ENCODE data around the gene SDR42E1. TPM values are rescaled to one million over a fixed set of nuclear protein-coding genes. Genes with fewer than 3 reads are reported as not detected.

SDR42E1 gene
- total and polyA plus RNA-seq, 2 donors (not counting 3 experiments of a cell fraction or from before 2014, with no cell fraction given): 0.08 TPM; not detected in 1

DNA sequence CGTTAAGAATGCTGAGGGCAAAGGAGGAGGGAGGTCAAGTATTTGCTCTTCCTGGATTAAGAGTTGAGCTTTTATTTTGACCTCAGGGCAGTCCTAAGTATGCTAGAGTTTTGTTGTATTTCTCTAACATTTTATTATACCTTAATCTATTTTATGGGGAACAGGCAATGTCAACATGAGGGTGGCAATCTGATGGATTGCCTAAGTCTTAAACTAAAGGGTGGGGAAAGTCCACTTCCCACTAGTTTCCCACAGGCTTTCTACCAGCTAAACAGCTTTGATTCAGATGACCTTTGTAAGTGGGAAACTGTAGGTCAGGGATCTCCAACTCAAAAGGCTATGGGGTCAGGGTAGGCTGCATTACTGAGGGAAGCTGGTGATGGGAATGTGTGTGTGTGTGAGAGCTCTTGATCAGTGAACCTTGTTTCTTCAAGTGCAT lies 48.7 kb upstream of the SDR42E1 start:
- BruUV-seq (replicated peaks): no TSS peak
- Histone ChIP-seq H3K9ac (replicated peaks; ENCODE audit: extremely low read depth, insufficient read depth, low read length) (no peak overlapping the region), H3K9me3 (replicated peaks; ENCODE audit: control insufficient read depth, insufficient read depth, low read length) (no peaks in the 10 kb centered on the region), H3K27me3 (ENCODE audit: control insufficient read depth in 2 of 2, insufficient read depth in 2 of 2, low read length in 2 of 2) (peaks cover 7 to 23% of the 10 kb centered on the region in 2 experiments), H3K4me1 (ENCODE audit: control insufficient read depth, extremely low read depth, insufficient read depth, low read length) (no peaks in the 10 kb centered on the region), H2AFZ (ENCODE audit: low read depth, low read length) (no peak overlapping the region), H3K4me2 (ENCODE audit: insufficient read depth, low read length) (no peak overlapping the region), H3K36me3 (ENCODE audit: control insufficient read depth in 2 of 2, extremely low read depth in 1 of 2, insufficient read depth in 2 of 2, low read length in 2 of 2) (no peaks in the 10 kb centered on the region), H3K9me1 (replicated peaks; ENCODE audit: control insufficient read depth, extremely low read depth, insufficient read depth, low read length) (no peaks in the 10 kb centered on the region), H3K79me2 (ENCODE audit: control insufficient read depth, insufficient read depth, low read length) (no peaks in the 10 kb centered on the region), H4K20me1 (replicated peaks; ENCODE audit: control insufficient read depth, extremely low read depth, insufficient read depth, low read length) (no peaks in the 10 kb centered on the region), H3K4me3 (replicated peaks in 1 of 3; ENCODE audit: insufficient read depth in 1 of 3, low read depth in 1 of 3, low read length in 3 of 3) (no peak overlapping the region), H3K27ac (ENCODE audit: insufficient read depth, low read depth, low read length) (no peak overlapping the region)
- dilution Hi-C loops (cut with MboI; ENCODE audit: extremely low pct_ligation_motif_present, low sequenced_read_pairs): no loop called here
- TF ChIP-seq JUN (IDR thresholded peaks at IDR 0.05; ENCODE audit: borderline replicate concordance, insufficient read depth, insufficient read length, low read depth): no peak
- FAIRE-seq (no peak), DNase-seq (ENCODE audit: low read depth, low spot score) (no peak)
- ChIA-PET POLR2A (no interaction called here), CTCF (interaction anchor here (1.1 to 4.4 kb wide), 9 partner anchors 10 to 170 kb away, joined by 3 to 77 read pairs (median 12); no protein-coding TSS in a partner anchor)
- intact Hi-C loops (cut with micrococcal nuclease): loop anchor here (5.0 kb wide), 1 partner anchor 43 kb away; no protein-coding TSS in a partner anchor

DNA sequence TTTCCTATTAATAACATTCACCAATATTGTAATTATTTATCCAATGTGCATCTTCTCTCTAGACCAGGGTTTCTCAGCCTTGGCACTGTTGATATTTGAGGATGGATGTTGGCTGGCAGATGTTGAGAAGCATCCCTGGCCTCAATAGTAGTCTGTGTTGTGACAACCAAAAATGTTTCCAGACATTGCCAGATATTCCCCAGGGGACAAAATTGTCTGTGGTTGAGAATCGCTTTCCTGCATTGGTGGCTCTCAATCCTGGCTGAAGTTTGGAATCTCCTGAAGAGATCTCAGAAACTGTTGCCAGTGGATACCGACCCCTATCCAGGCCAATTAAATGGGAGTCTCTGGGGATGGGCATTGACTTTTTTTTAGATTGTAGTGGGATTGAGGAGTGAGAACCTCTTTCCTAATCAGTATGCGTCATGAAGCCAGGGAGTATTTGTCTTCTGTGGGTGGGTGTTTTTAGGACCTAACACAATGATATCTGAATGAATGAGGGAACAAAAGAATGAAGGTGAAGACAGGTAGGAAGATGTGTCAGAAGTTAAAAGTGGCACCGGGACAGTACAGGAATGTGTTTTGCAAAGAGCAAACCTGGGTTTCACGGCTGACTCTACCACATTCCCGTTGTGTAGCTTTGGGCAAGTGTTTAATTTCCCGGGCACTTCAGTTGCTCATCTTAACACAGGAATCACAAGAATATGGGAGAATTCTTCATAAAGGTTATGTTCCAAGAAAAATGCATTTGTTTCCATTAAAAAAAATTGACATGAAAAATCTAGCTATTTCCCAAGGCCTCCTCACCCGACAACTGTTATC lies 48.1 kb upstream of the SDR42E1 start:
- FAIRE-seq (no peak), DNase-seq (ENCODE audit: low read depth, low spot score) (no peak)
- H4K20me1 ChIP-seq (replicated peaks; ENCODE audit: control insufficient read depth, extremely low read depth, insufficient read depth, low read length): no peaks in the 10 kb centered on the region
- H3K27ac ChIP-seq (ENCODE audit: insufficient read depth, low read depth, low read length): no peak overlapping the region
- no peak overlapping the region for H2AFZ ChIP-seq (ENCODE audit: low read depth, low read length)
- no peaks in the 10 kb centered on the region for H3K4me1 ChIP-seq (ENCODE audit: control insufficient read depth, extremely low read depth, insufficient read depth, low read length)
- no peaks in the 10 kb centered on the region for H3K9me1 ChIP-seq (replicated peaks; ENCODE audit: control insufficient read depth, extremely low read depth, insufficient read depth, low read length)
- no peak overlapping the region for H3K4me2 ChIP-seq (ENCODE audit: insufficient read depth, low read length)
- intact Hi-C loops (cut with micrococcal nuclease) (loop anchor here (5.0 kb wide), 1 partner anchor 42 kb away; no protein-coding TSS in a partner anchor), dilution Hi-C loops (cut with MboI; ENCODE audit: extremely low pct_ligation_motif_present, low sequenced_read_pairs) (no loop called here)
- CTCF ChIA-PET: interaction anchor here (1.1 to 4.4 kb wide), 7 partner anchors 9 to 171 kb away, joined by 3 to 77 read pairs (median 24); no protein-coding TSS in a partner anchor
- POLR2A ChIA-PET: no interaction called here
- no peaks in the 10 kb centered on the region for H3K79me2 ChIP-seq (ENCODE audit: control insufficient read depth, insufficient read depth, low read length)
- no peak overlapping the region for H3K4me3 ChIP-seq (replicated peaks in 1 of 3; ENCODE audit: insufficient read depth in 1 of 3, low read depth in 1 of 3, low read length in 3 of 3)
- TF ChIP-seq, protein P1, sequence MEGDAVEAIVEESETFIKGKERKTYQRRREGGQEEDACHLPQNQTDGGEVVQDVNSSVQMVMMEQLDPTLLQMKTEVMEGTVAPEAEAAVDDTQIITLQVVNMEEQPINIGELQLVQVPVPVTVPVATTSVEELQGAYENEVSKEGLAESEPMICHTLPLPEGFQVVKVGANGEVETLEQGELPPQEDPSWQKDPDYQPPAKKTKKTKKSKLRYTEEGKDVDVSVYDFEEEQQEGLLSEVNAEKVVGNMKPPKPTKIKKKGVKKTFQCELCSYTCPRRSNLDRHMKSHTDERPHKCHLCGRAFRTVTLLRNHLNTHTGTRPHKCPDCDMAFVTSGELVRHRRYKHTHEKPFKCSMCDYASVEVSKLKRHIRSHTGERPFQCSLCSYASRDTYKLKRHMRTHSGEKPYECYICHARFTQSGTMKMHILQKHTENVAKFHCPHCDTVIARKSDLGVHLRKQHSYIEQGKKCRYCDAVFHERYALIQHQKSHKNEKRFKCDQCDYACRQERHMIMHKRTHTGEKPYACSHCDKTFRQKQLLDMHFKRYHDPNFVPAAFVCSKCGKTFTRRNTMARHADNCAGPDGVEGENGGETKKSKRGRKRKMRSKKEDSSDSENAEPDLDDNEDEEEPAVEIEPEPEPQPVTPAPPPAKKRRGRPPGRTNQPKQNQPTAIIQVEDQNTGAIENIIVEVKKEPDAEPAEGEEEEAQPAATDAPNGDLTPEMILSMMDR (IDR thresholded peaks at IDR 0.05; ENCODE audit: extremely low read depth in 1 of 2, insufficient read depth in 1 of 2, low read depth in 1 of 2, low read length in 2 of 2): no peak
- TF ChIP-seq JUN (IDR thresholded peaks at IDR 0.05; ENCODE audit: borderline replicate concordance, insufficient read depth, insufficient read length, low read depth) (no peak), MYC (IDR thresholded peaks at IDR 0.05; ENCODE audit: low read depth, low read length) (no peak), POLR2AphosphoS5 (IDR thresholded peaks at IDR 0.05; ENCODE audit: insufficient read depth, low read depth, low read length) (no peak), GATA2 (IDR thresholded peaks at IDR 0.05; ENCODE audit: insufficient read depth, insufficient read length, low read depth, low read length) (no peak), EZH2 (IDR thresholded peaks at IDR 0.05; ENCODE audit: borderline replicate concordance, low read depth, low read length, severe bottlenecking) (no peak), POLR2A (IDR thresholded peaks at IDR 0.05; ENCODE audit: low read depth, low read length) (no peak), FOS (IDR thresholded peaks at IDR 0.05; ENCODE audit: borderline replicate concordance, insufficient read depth, low read length) (no peak)
- TF ChIP-seq, protein P2, sequence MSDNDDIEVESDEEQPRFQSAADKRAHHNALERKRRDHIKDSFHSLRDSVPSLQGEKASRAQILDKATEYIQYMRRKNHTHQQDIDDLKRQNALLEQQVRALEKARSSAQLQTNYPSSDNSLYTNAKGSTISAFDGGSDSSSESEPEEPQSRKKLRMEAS (IDR thresholded peaks at IDR 0.05; ENCODE audit: insufficient read depth, insufficient read length): no peak
- BruUV-seq (replicated peaks): no TSS peak
- H3K36me3 ChIP-seq (ENCODE audit: control insufficient read depth in 2 of 2, extremely low read depth in 1 of 2, insufficient read depth in 2 of 2, low read length in 2 of 2): no peaks in the 10 kb centered on the region
- no peaks in the 10 kb centered on the region for H3K9me3 ChIP-seq (replicated peaks; ENCODE audit: control insufficient read depth, insufficient read depth, low read length)
- H3K27me3 ChIP-seq (ENCODE audit: control insufficient read depth in 2 of 2, insufficient read depth in 2 of 2, low read length in 2 of 2): peaks cover 9 to 19% of the 10 kb centered on the region in 2 experiments
- no peak overlapping the region for H3K9ac ChIP-seq (replicated peaks; ENCODE audit: extremely low read depth, insufficient read depth, low read length)
